Lower lobe of right lung (tissue), 2 donors: ENCODE results near the gene FASTK. TPM values are rescaled to one million over a fixed set of nuclear protein-coding genes. Genes with fewer than 3 reads are reported as not detected.

ENCODE experiments used
- ATAC-seq, 2 donors: fragments of 200-7000 bp; cut with Tn5 transposase; one replicate each; pipeline ENCODE4 v1.9.1; 2020 to 2022; ENCODE audit warnings: mild to moderate bottlenecking in 2 of 2, moderate library complexity in 2 of 2
- DNase-seq: peaks from one replicate; pipeline ENCODE4 v3.0.0-alpha.2; 2020
- H3K27ac ChIP-seq: fragments of 200-600 bp; one replicate; pipeline ENCODE4 v1.8.0; 2022
- H3K27me3 ChIP-seq: fragments of 200-600 bp; one replicate; pipeline ENCODE4 v1.8.0; 2022; ENCODE audit warnings: low read depth
- H3K36me3 ChIP-seq: fragments of 200-600 bp; one replicate; pipeline ENCODE4 v1.8.0; 2022; ENCODE audit warnings: mild to moderate bottlenecking
- H3K4me1 ChIP-seq: fragments of 200-600 bp; one replicate; pipeline ENCODE4 v1.8.0; 2022
- H3K4me3 ChIP-seq: fragments of 200-600 bp; one replicate; pipeline ENCODE4 v1.8.0; 2022; ENCODE audit warnings: mild to moderate bottlenecking
- H3K9me3 ChIP-seq: fragments of 200-600 bp; one replicate; pipeline ENCODE4 v1.8.0; 2022
- CTCF ChIP-seq: fragments of 200-600 bp; IDR thresholded peaks from one replicate; pipeline ENCODE4 v1.8.0; 2022; ENCODE audit warnings: antibody characterized with exemption, mild to moderate bottlenecking
- intact Hi-C: fragments of 100-400 bp; cut with DNase I; formaldehyde crosslinking; loops from one replicate; pipeline ENCODE4 v1.11.0; 2022
- total RNA-seq: library from RNA; stranded (reverse); fragmentation: NEBNext Ultra II Directional; extraction: Animal tissue kit (Norgen Biotek cat#: 25700); gene quantifications from one replicate; pipeline ENCODE4 v1.2.1, GENCODE V29; 2021
- donor health status: DM: no; HTN: yes; CAD: no; lungs with severe emphysema.

The FASTK gene
- total RNA-seq, 1 donor from 2014 or later: 54.4 TPM

GRCh38 chr7:151124481-151124880 is 43.9 kb upstream of the FASTK start:
- H3K36me3 ChIP-seq: peaks cover 88% of the 10 kb centered on the region
- H3K27me3 ChIP-seq: no peaks in the 10 kb centered on the region
- DNase-seq: no peak
- TF ChIP-seq CTCF: no peak
- H3K9me3 ChIP-seq: no peaks in the 10 kb centered on the region
- H3K27ac ChIP-seq: no peak overlapping the region
- peaks cover 16% of the 10 kb centered on the region for H3K4me1 ChIP-seq
- intact Hi-C loops: no loop called here
- H3K4me3 ChIP-seq: no peak overlapping the region
- no peak for ATAC-seq

- DNase-seq: peak; percentile 87
- TF ChIP-seq CTCF: peak; percentile 95
- no peaks in the 10 kb centered on the region for H3K9me3 ChIP-seq
- H3K4me3 ChIP-seq: no peak overlapping the region
- intact Hi-C loops: no loop called here
- ATAC-seq: peak; percentile 92
- peaks cover 88% of the 10 kb centered on the region for H3K36me3 ChIP-seq
- H3K4me1 ChIP-seq: peaks cover 16% of the 10 kb centered on the region
- H3K27ac ChIP-seq: no peak overlapping the region
- H3K27me3 ChIP-seq: no peaks in the 10 kb centered on the region
Measured at GRCh38 chr7:151123822-151124464, 43.3 kb upstream of the FASTK start.

GRCh38 chr7:151123158-151123821 is 42.7 kb upstream of the FASTK start:
- no peaks in the 10 kb centered on the region for H3K27me3 ChIP-seq
- no peak for TF ChIP-seq CTCF
- peaks cover 16% of the 10 kb centered on the region for H3K4me1 ChIP-seq
- H3K27ac ChIP-seq: no peak overlapping the region
- no peaks in the 10 kb centered on the region for H3K9me3 ChIP-seq
- DNase-seq: peak; percentile 48
- intact Hi-C loops: no loop called here
- ATAC-seq: no peak
- H3K4me3 ChIP-seq: no peak overlapping the region
- H3K36me3 ChIP-seq: peaks cover 88% of the 10 kb centered on the region

- ATAC-seq: no peak
- H3K36me3 ChIP-seq: peaks cover 88% of the 10 kb centered on the region
- no peak for TF ChIP-seq CTCF
Measured at GRCh38 chr7:151122796-151123157, 42.2 kb upstream of the FASTK start.

GRCh38 chr7:151122276-151122675 is 41.7 kb upstream of the FASTK start:
- H3K27ac ChIP-seq: no peak overlapping the region
- H3K27me3 ChIP-seq: no peaks in the 10 kb centered on the region
- H3K36me3 ChIP-seq: peaks cover 89% of the 10 kb centered on the region
- ATAC-seq (no peak), DNase-seq (peak; percentile 43)
- H3K9me3 ChIP-seq: no peaks in the 10 kb centered on the region
- intact Hi-C loops: no loop called here
- TF ChIP-seq CTCF: no peak
- peaks cover 16% of the 10 kb centered on the region for H3K4me1 ChIP-seq
- H3K4me3 ChIP-seq: no peak overlapping the region

More at GRCh38 chr7:151122796-151123157, 42.2 kb upstream of the FASTK start:
- Histone ChIP-seq H3K4me3 (no peak overlapping the region), H3K27me3 (no peaks in the 10 kb centered on the region), H3K27ac (no peak overlapping the region), H3K9me3 (no peaks in the 10 kb centered on the region), H3K4me1 (peaks cover 16% of the 10 kb centered on the region)
- peak; percentile 31 for DNase-seq
- intact Hi-C loops: no loop called here
